NCI-H1930 (cell line): ENCODE results near the gene SLC1A2.

Experiments used
- DNase-seq, 2 experiments: peaks; one replicate each; lab custom pipeline; 2025; lab: John Stamatoyannopoulos, UW

SLC1A2 gene

DNA sequence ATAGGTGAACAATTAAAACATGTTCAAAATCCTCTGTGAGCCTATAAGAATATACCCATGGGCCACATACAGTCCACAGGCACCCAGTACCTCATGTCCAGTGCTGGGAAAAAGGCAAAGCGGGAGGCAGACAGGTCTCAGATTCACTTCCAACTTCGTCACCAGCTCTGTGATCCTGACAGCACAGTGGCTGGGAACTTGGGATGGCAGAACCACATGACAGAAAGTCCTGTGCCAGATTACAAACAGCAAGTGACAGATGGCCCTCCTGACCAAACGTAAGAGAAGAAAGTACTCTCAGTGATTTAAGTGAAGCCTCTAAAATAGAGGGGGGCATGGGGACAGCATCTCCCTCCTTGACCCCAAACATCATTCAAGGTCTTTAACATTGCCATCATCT lies 5.8 kb downstream of the SLC1A2 start:
- no peak for DNase-seq

DNA sequence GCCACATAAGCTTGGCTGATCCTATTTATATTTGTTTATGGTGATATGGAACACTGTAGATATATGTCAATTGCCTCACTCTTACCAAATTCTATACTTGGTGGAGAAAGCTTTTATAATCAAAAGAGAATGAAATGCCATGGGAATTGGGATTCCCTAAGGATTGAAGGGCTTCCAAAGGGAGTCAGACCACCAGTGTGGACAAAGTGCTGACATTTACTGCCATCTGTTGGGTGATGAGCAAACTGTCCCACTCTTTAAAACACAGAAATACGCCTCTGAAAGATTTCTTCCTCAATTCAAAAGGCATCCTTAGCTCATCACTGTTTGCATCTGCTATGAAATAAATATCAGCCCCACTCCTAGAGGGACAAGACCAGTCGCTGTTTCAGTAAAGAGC lies 7.1 kb downstream of the SLC1A2 start:
- DNase-seq = peak in 1 of 2 experiments; percentile 24

DNA sequence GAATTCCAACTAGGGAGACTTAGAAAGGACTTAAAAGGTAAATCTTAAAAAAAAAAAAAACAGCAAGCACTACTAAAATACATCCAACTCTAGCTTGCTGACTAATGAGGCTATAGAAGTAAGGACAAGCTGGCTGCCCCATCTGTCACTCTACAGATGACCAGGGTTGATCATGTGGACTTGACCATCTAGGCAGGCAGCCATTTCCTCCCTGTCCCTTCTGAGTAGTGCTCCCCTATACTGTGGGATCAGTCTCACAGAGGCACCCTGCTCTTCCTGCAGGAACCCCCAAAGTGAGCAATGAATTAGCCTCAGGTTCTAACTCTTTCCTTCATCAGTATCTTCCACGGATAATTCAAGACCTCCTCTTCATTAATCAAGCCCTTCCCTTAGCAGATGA lies 12.3 kb downstream of the SLC1A2 start:
- no peak for DNase-seq

DNA sequence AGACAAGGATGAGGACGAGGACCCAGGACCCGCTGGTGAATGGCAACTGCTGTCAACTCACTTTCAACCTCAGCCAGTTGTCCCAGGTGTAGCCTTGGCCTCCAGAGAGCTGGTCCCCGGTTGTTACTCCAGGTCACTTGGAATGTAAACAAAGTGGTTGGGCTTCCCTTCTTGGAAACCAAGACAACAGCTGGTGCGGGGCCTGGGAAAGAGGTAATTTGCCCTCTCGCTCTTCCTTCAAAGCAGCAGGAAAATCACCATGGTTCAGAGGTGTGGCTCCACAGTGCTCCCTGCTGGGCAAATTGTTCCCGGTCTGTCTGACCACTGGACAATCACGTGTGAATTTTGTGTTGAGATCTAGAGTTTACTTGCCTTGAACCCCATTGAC lies 15.0 kb downstream of the SLC1A2 start:
- peak in 1 of 2 experiments; percentile 14 for DNase-seq

DNA sequence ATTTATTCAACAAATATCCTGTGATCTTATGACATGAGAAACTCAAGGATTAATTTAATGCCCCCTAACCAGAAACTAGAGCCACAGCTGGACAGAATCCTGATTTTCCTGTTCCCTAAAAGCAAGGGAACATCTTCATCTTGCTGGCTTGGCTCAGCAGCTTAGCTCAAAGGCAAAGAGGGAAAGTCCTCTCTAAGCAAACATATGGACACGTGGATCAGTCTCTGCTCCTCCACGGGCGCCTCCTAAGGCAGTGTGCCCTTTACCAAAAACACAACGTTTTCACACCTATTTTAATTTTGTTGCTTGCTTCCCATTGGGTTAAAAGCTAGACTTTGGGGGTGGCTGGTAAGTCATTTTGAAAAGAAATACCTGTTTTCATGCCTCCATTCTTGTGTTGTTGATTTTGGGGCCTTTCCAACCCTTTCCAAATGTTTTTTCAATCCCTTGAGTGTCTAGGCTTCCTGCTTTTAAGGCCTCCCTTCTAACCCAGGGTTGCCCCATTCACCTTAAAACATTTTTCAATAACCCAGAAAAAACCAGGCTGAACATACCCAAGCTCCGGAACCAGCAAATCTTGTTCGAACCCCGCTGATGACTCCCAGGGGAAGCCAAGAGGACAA lies 15.5 kb downstream of the SLC1A2 start:
- DNase-seq = no peak

DNA sequence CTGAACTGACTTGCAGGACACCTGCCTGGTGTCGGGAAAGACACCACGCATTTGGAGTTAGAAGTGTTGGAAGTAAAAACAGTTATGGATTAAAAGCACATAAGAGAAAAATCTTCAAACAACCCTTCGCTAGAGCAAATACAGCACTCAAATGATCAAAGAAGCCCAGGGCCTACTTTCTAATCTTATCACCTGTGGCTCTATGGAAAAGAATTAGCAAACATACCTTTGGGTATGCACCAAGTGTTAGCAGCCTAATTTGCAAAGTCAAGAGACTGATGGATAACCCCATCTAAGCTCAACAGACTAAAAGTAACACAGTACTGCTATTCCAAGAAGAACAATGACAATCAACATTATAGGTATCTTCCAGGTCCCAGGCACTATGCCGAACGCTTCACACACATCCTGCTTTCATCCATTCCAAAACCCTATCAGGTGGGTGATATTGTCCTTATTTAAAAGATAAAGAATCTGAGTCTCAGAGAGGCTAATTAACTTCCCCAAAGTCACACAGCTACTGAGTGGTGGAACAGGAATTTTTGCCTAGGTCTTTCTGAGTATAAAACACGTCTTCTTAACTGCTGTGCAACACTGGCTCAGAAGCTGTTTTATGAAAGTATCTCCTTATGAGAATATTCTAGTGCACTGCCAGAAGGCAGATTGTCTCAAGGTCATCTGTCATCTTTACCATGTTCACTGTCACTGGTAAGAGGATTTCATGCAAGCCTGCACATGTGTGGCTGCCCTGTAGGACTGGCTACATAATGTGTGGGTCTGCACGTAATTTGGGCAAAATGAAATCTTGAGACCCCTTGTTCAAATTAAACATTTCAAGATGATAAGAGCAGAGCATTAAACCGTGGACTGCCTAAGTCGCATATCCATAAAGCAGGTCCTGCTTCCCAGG lies 16.4 kb downstream of the SLC1A2 start:
- DNase-seq = no peak

DNA sequence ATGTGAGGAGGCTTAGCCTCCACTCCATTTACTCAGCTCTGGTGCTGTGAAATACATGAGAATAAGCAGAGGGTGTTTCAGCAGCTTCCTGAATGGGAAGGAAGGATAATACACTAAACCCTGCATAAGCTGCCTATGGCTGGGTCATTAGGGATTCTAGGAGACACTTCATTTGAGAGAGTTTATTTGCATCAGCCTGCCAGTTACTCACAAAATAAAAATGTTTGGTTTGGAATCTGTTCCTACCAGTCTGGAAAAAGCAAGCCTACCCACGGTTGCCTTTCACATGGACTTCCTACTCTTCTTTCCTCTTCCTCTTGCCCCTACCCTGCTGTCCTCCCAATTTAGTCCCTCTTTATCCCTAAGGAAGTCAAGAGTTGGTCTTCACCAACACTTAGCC lies 20.5 kb downstream of the SLC1A2 start:
- no peak for DNase-seq

DNA sequence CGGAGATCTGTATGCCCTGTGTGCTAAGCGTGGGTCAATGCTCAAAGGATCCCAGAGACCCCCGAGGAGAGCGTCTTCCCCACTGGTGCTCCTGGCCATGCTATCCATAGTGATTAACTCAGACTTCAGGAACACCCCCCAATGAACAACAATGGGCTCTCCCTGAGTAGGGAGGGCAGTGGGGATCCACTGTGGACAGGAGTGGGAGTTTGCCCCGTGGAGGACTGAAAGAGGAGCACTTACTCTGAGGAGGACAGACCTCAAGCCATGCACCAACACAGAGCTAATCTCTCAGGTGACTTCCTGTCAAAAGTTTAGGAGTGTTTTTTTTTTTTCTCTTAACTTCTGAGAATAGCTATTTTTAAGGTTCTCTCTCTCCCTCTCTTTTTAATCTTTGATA lies 24.4 kb downstream of the SLC1A2 start:
- DNase-seq = no peak

DNA sequence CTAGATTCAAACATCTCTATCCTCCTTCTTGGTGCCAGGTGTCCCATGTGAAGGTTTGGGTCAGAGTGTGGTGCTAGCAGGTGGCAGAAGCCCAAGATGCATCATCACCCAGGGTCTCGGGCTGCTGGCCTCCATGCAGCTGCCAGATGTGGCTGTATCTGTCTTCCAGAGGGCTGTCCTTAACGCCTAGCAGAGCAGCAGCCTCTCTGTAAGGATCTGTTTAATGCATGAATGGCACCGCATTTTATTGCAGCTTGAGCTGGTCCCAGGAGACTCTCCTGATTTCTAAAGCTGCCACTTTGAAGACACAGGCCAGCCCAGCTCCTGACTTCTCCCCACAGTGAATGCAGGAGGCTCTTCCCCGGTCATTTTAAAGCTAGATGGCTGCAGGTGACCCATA lies 26.3 kb downstream of the SLC1A2 start:
- DNase-seq = no peak

DNA sequence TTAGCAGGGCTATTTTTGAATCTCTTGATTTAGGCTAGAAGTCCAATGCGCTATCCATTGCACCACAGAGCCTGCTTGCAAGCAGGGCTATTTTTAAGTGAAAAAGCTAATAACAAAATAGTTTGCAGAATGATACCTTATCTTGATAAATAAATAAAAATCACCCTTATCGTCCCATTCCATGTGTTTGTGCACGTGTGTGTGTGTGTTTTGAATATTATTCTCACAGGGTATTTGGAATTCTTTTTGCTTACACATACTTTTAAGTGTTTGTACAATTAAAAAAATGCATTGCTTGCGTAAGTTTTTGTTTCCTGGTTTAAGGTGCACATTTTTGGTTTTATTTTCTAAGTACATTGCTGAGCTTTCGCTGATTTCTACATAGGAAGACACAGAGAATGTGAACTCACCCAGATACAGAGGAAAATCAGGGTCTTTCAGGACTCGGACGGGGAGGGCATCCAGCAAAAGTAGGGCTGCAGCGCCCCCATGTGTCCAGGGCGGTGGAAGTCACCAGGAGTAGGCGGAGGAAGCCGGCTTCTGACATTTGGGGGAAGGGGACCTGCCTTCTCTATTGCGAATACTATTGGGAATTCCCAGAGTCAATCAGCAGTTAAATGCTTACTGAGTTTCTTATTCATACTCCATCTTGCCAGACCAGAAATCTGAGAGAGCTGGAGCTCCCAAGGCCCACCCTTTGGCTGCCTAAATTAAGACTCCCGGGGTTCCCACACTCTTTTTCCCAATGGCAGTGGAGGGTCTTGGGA lies 27.3 kb downstream of the SLC1A2 start:
- DNase-seq = peak; percentile 63 to 69

DNA sequence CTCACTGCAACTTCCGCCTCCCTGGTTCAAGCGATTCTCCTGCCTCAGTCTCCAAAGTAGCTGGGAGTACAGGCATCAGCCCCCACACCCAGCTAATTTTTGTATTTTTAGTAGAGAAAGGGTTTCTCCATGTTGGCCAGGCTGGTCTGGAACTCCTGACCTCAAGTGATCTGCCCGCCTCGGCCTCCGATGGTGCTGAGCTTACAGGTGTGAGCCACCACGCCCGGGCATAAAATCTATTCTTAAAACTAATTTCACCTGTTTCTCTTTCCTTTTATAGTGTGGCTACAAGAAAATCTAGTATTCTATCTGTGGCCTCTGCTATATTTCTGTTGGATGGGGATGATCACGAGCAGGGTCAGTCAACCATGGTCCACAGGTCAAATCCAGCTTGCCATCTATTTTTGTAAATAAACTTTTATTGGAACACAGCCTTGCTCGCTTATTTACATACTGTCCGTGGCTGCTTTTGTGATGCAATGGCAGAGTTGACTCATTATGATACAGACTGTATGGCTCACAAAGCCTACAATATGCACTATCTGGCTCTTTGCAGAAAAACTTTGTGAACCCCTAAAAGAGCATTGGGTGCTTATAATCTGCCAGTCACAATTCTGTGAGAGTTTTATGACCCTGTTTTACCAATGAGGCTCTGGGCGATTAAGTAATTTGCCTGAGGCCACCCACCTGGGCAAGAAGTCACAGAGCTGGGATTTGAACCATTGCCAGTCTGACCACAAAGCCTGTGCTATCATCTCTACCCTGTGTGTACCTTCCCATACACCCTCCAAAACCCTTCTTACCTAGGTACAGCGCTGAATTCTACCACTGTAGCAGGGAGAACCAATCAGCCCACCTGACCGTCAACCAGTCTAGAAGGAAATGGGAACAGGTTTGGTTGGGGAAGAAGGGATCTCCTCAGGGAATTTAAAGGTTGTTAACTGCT lies 28.3 kb downstream of the SLC1A2 start:
- DNase-seq = no peak

DNA sequence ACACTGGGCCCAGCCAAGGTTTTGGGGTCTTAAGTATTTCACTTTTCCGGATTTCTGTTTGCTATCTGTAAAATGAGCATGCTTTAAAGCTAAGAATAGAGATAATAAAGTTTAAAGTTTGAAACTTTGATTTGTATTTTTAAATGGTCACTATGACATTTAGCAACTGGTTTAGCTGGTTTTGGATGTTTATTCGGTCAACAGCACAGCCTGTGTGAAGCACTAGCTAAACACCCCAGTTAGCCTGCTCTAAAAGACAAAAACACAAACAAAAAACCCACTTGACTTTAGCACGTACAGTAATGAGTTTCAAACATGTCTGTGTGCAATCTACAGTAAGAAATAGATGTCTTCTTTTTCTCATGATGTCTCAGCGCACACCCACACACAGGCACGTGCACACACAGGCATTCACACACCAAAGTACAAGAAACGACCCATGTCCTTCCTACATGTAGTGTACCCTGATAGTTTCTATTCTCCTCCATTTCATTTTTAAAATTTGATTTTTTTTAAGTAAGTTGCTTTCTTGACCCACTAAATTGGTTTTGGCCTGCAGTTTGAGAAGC lies 29.4 kb downstream of the SLC1A2 start:
- no peak for DNase-seq

DNA sequence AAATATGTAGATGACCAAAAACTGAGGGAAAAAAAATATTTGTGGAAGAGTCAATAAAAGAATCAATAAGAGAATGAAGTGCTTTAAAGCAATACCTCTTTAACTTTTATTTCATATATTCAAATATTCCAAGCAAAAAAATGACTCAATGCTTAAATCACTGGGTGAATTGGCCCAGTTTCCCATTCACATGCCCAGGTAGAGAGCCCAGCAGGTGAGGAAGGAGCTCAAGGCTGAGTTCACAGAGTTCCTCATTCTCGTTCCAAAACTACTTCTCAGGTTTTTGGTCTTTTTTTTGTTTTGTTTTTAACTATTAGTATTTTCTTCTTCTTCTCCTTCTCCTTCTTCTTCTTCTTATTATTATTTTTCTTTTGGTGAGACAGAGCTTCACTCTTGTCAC lies 30.2 kb downstream of the SLC1A2 start:
- DNase-seq = no peak

DNA sequence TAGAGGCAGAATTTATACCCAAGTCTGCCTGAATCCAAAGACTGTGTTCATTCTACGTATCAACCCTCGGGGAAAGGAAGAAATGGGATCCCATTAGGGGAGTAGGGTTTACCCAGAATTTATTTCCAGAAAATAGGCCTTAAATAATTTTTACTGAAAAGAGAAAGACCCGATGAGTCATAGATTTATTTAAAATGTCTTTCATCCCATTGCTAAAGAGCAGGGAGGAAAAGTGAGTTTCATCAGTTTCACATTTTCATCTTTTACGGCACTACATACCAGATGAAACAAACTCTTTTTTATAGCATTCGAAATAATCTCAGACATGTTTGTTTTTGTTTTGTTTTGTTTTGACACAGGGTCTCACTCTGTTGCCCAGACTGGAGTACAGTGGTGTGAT lies 31.3 kb downstream of the SLC1A2 start:
- DNase-seq = no peak

DNA sequence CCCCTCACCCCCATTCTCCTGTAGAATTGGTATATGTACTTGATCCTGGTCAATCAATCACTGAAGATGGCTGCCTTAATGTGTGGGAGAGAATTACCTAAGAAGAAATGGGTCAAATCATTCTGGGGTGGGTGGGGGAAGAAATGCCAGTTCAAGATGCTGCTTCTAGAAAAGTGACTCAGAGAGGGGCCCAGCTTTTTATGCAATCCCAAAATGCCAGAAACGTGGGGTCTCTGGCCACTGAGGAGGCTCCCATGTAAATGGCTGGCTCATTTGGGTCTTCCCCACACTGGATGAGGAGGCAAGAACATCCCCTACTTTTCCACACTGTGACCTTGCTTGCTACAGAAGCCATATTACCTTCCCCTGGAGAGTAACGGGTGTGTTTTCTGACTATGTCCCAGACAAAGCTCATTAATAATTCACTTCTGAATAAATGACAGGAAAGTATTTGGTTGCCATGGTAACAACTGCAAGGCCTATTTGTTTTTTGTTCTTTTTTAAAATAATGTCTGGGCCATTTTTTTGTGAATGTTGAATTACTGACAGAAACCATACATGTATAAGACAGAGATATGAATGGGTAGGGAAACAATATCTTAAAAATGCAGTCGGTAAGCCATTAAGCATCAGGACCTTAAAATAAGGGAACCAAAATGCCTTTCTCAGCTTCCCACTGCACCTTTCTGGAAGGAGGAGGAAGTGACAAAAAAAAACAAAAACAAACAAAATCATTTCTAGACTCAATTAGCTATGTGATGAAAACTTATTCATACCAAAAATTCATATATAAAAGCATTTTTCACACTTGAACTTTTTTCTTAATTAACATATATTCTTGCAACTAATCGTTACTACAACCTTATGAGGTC lies 32.0 kb downstream of the SLC1A2 start:
- no peak for DNase-seq

DNA sequence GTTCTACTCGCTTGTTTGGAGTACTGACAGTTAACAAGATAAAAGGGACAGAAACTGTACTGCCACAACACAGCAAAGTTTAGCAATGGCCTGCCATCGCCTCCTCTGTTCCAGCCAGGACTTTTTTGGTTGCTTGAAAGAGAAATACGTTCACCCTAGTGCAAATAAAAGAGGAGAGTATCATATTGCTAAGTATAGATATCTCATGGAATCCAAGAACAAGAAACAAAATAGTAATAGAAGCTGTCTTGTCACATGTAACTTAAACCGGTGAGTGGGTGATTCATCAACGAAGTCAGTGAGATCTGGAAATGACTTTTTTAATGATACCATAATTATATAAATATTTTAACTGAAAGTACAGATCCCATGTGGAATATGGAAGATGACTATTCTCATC lies 35.4 kb downstream of the SLC1A2 start:
- no peak for DNase-seq

DNA sequence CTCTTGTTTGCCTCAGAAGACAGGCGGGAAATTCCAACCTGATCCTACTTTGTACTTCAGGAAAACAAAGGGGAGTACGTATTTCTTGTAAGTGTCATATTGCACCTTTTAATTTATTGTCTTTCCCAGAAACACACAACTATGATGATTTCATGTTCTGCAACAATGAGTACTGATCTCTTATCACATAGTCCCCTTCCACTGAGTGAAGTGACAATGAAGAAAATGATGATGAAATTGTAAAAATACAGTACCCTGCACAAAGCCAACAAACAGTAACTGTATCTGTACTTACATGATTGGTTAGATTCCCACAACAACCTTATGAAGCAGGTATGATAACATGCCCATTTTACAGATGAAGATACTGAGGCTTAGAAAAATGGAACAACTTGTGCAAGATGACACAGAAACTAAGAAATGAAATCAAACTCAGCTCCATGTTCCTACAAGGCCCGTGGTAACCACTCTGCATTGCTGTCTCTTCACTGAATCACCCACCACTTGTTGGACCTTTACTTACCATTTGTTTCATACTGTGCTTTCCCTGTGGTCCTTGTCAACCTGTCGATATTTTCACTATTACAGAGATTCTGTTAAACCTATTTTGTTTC lies 37.5 kb downstream of the SLC1A2 start:
- no peak for DNase-seq

DNA sequence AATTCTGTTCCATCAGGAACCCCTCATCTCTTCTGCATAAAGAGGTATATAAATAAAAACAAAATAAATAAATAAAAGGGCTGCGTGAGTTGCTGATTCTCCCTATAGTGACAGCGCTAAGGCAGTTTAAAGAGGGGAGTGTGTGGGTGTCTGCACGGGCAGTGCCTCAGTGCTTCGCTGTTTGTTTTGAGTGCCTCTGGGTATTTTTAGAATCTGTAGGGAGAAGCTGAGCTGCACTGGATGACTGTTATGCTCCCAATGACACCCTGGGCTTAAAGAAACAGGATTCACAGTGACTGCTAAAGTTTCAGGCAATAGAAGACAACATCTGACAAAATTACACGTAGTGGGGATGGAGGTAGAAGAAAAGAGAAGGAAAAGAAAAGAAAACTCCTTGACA lies 38.8 kb downstream of the SLC1A2 start:
- no peak for DNase-seq

DNA sequence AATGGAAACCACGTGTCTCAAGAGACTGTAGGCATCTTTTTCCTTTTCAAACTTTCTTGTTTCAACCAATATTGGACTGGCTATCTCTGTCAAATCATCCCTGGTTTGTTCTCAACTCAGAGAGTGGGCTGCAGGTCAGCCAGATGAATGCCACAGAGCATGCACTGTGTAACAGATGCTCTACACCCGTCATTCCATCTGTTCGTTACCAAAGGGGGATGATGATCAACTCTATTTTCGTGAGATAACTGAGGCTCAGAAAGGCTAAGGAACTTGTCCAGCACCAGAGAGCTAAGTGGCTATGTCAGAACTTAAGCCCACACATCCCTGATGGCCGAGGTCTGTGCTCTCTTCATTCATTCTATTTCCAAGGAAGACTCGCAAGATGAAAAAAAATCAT lies 42.1 kb downstream of the SLC1A2 start:
- DNase-seq = no peak

DNA sequence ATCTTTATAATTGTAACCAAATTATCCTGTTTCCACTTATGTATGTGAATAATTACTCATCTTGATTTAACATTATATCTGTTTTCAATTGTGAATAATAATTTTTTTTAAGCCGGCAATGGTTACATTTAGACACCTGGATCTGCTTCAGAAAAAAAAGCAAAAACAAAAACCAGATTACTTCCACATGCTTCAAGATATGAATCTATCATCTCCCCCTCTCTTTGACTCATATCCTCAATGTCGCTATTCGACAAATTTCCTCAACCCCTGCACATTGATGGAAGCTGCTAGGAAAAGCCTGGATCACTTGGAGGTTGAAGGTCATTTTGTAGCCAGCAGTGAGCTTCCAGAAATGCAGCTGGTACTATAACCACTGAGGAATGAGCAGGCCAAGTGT lies 42.7 kb downstream of the SLC1A2 start:
- no peak for DNase-seq
